Uterus (tissue), 4 donors: ENCODE data around the gene PCID2. TPM values are rescaled to one million over a fixed set of nuclear protein-coding genes. Genes with fewer than 3 reads are reported as not detected.

Experiments
- DNase-seq, 2 donors: peaks; one replicate each; pipeline ENCODE4 v3.0.0-alpha.2; 2019 to 2020
- H3K27ac ChIP-seq, 2 donors: fragments of 200-600 bp; sonication (generic); 1 replicate in 1 of 2; 2 replicates in 1 of 2; pipeline ENCODE4 v1.5.1; 2016 to 2018
- H3K27me3 ChIP-seq, 2 donors: fragments of 200-600 bp; sonication (generic); one replicate each; pipeline ENCODE4 v1.5.1; 2018 to 2019; ENCODE audit warnings: control low read depth in 1 of 2
- H3K36me3 ChIP-seq, 2 donors: fragments of 200-600 bp; sonication (generic); one replicate each; pipeline ENCODE4 v1.5.1; 2019; ENCODE audit warnings: control low read depth in 1 of 2
- H3K4me1 ChIP-seq, 2 donors: fragments of 200-600 bp; sonication (generic); one replicate each; pipeline ENCODE4 v1.5.1; 2018 to 2019; ENCODE audit warnings: control low read depth in 1 of 2
- H3K4me3 ChIP-seq, 2 donors: fragments of 200-600 bp; sonication (generic); 1 replicate in 1 of 2; 2 replicates in 1 of 2; pipeline ENCODE4 v1.5.1; 2018 to 2019; ENCODE audit warnings: mild to moderate bottlenecking in 1 of 2
- H3K9me3 ChIP-seq, 2 donors: fragments of 200-600 bp; sonication (generic); one replicate each; pipeline ENCODE4 v1.5.1; 2019; ENCODE audit warnings: control low read depth in 1 of 2
- CTCF ChIP-seq, 4 experiments: fragments of 200-600 bp in 2 of 4; fragments of 450-650 bp in 2 of 4; sonication (generic) in 2 of 4; IDR thresholded peaks; one replicate each; pipeline ENCODE4 v1.5.1; 2016 to 2019; ENCODE audit warnings: antibody characterized with exemption in 4 of 4, mild to moderate bottlenecking in 2 of 4, moderate library complexity in 1 of 4
- POLR2A ChIP-seq, 2 donors: fragments of 450-650 bp; IDR thresholded peaks; one replicate each; pipeline ENCODE4 v1.6.1; 2016; ENCODE audit warnings: antibody characterized with exemption in 2 of 2, mild to moderate bottlenecking in 1 of 2, moderate library complexity in 1 of 2
- intact Hi-C: fragments of 100-400 bp; cut with DNase I; formaldehyde crosslinking; loops from one replicate; pipeline ENCODE4 v1.15.1; 2023; ENCODE audit warnings: low total_unique reads
- total RNA-seq, 4 donors: library from RNA; depleted of rRNA in 3 of 4; stranded (reverse); fragments of >200 nt in 3 of 4; gene quantifications; one replicate each; pipeline versions ENCODE4 v1.1.0 to v1.2.4, GENCODE V29; 2014 to 2023
- donor health status: DM: yes; HTN: yes; CAD: no.

The PCID2 gene
- total RNA-seq, 4 donors from 2014 or later, result 35.9 to 75.6 (median 70.7) TPM

GRCh38 chr13:113179374-113180230 lies 28.9 kb downstream of the PCID2 start:
- H3K4me1 ChIP-seq, result no peaks in the 10 kb centered on the region
- H3K9me3 ChIP-seq, result no peaks in the 10 kb centered on the region
- no peaks in the 10 kb centered on the region for H3K36me3 ChIP-seq
- DNase-seq, result no peak
- no peak overlapping the region for H3K27ac ChIP-seq
- H3K4me3 ChIP-seq, result no peak overlapping the region
- no peak for TF ChIP-seq CTCF (IDR thresholded peaks at IDR 0.05)
- no peak for TF ChIP-seq POLR2A (IDR thresholded peaks at IDR 0.05)
- no peaks in the 10 kb centered on the region for H3K27me3 ChIP-seq
- intact Hi-C loops, result no loop called here

- Histone ChIP-seq H3K27me3 (no peaks in the 10 kb centered on the region), H3K4me3 (no peak overlapping the region), H3K36me3 (no peaks in the 10 kb centered on the region), H3K27ac (no peak overlapping the region), H3K9me3 (no peaks in the 10 kb centered on the region), H3K4me1 (no peaks in the 10 kb centered on the region)
- intact Hi-C loops, result no loop called here
- TF ChIP-seq POLR2A (IDR thresholded peaks at IDR 0.05), result no peak
- TF ChIP-seq CTCF (IDR thresholded peaks at IDR 0.05), result no peak
- no peak for DNase-seq
Measured at GRCh38 chr13:113178896-113179167, 29.6 kb downstream of the PCID2 start.

GRCh38 chr13:113178070-113178895 lies 30.2 kb downstream of the PCID2 start:
- Histone ChIP-seq H3K36me3 (no peaks in the 10 kb centered on the region), H3K27me3 (no peaks in the 10 kb centered on the region), H3K4me3 (no peak overlapping the region), H3K4me1 (no peaks in the 10 kb centered on the region), H3K27ac (no peak overlapping the region), H3K9me3 (no peaks in the 10 kb centered on the region)
- no peak for DNase-seq
- intact Hi-C loops, result no loop called here
- TF ChIP-seq POLR2A (IDR thresholded peaks at IDR 0.05) (no peak), CTCF (IDR thresholded peaks at IDR 0.05) (no peak)

- H3K36me3 ChIP-seq, result no peaks in the 10 kb centered on the region
Measured at GRCh38 chr13:113176822-113177221, 31.6 kb downstream of the PCID2 start.

More at GRCh38 chr13:113176822-113177221, 31.6 kb downstream of the PCID2 start:
- Histone ChIP-seq H3K4me3 (no peak overlapping the region), H3K27me3 (no peaks in the 10 kb centered on the region), H3K9me3 (no peaks in the 10 kb centered on the region), H3K4me1 (no peaks in the 10 kb centered on the region), H3K27ac (no peak overlapping the region)
- intact Hi-C loops, result no loop called here
- TF ChIP-seq POLR2A (IDR thresholded peaks at IDR 0.05) (no peak), CTCF (IDR thresholded peaks at IDR 0.05) (no peak)
- DNase-seq, result no peak
